Heart right ventricle (tissue), 16 donors: ENCODE results near the gene AARSD1. TPM values are rescaled to one million over a fixed set of nuclear protein-coding genes. Genes with fewer than 3 reads are reported as not detected.
A peak's percentile ranks its signal among the peaks of the same experiment; 100 is the strongest.

Experiments used
- ATAC-seq, 8 donors: fragments of 200-7000 bp; cut with Tn5 transposase; one replicate each; pipeline ENCODE4 v1.9.1; 2020; ENCODE audit warnings: mild to moderate bottlenecking in 8 of 8, moderate library complexity in 8 of 8, moderate number of reproducible peaks in 1 of 8
- DNase-seq, 2 donors: peaks; one replicate each; pipeline ENCODE4 v3.0.0-alpha.2; 2020
- H3K27ac ChIP-seq, 10 donors: fragments of 200-600 bp; sonication (generic) in 2 of 10; one replicate each; pipeline versions ENCODE4 v1.5.0 to v1.8.0; 2020 to 2022; ENCODE audit warnings: mild to moderate bottlenecking in 3 of 10
- H3K27me3 ChIP-seq, 7 donors: fragments of 200-600 bp; one replicate each; pipeline ENCODE4 v1.8.0; 2021 to 2022; ENCODE audit warnings: mild to moderate bottlenecking in 2 of 7
- H3K36me3 ChIP-seq, 9 donors: fragments of 200-600 bp; sonication (generic) in 1 of 9; one replicate each; pipeline versions ENCODE4 v1.5.0 to v1.8.0; 2020 to 2022; ENCODE audit warnings: mild to moderate bottlenecking in 2 of 9
- H3K4me1 ChIP-seq, 9 donors: fragments of 200-600 bp; sonication (generic) in 1 of 9; one replicate each; pipeline versions ENCODE4 v1.5.0 to v1.8.0; 2020 to 2022; ENCODE audit warnings: mild to moderate bottlenecking in 4 of 9
- H3K4me3 ChIP-seq, 10 donors: fragments of 200-600 bp; sonication (generic) in 2 of 10; one replicate each; pipeline versions ENCODE4 v1.5.0 to v1.8.0; 2020 to 2022; ENCODE audit warnings: mild to moderate bottlenecking in 7 of 10, moderate library complexity in 2 of 10
- H3K9me3 ChIP-seq, 11 donors: fragments of 200-600 bp in 10 of 11; sonication (generic) in 2 of 11; one replicate each; pipeline versions ENCODE4 v1.5.0 to v1.8.0; 2013 to 2022; ENCODE audit warnings: mild to moderate bottlenecking in 2 of 11, control low read depth in 1 of 11, moderate library complexity in 1 of 11
- WGBS, 2 donors: extraction: QIAGEN DNeasy Blood & Tissue Kit; methylation state at CpG; one replicate each; pipeline ENCODE4 v1.1.7; 2013; ENCODE audit warnings: inconsistent platforms in 1 of 2; 5-methylcytosine and 5-hydroxymethylcytosine counted together
- intact Hi-C, 10 donors: fragments of 100-400 bp; cut with DNase I; formaldehyde crosslinking; loops; one replicate each; pipeline versions ENCODE4 v1.11.1 to v1.14.2; 2022
- polyA plus RNA-seq, 2 donors: library from polyadenylated mRNA; stranded (reverse); fragments of 200-250 nt; gene quantifications; one replicate each; pipeline ENCODE4 v1.2.3, GENCODE V29; 2013
- total RNA-seq, 10 donors: library from RNA; stranded (reverse); fragmentation: NEBNext Ultra II Directional in 3 of 10; extraction: Animal tissue kit (Norgen Biotek cat#: 25700) in 3 of 10; gene quantifications; one replicate each; pipeline versions ENCODE4 v1.2.1 to v1.2.4, GENCODE V29; 2021 to 2023
- TF ChIP-seq, protein P1 (sequence below), 9 donors: fragments of 200-600 bp; sonication (generic) in 2 of 9; IDR thresholded peaks; one replicate each; pipeline versions ENCODE4 v1.5.0 to v1.8.0; 2021 to 2022; ENCODE audit warnings: antibody characterized with exemption in 9 of 9, mild to moderate bottlenecking in 5 of 9, moderate library complexity in 1 of 9
- donor health status: Arrhythmogenic right ventricular cardiomyopathy.
- donor health status: ischemic (EF 13 %, LVEDD 7.1; RV severe dilation, severe dysfunction).
- donor health status: healthy with polysubstance abuse.
- donor health status: DM: no; HTN: yes; CAD: no.
- donor health status: DM: no; HTN: no; CAD: no.
- donor health status: ischemic (EF 25% LVEDD 6.9; RV normal size, moderate dysfunction).
- donor health status: ischemic (EF 25% LVEDD 5.7; RV mildly dilated, moderate dysfunction).
- donor health status: healthy.
- donor health status: DM: yes; HTN: yes; CAD: no.
- donor health status: Ischemic cardiomyopathy.
- donor health status: ischemic (EF 35%, LVEDD 5.7; RV mildly dilated, moderate dysfunction).
- donor health status: nonischemic (EF 11% LVEDD 7.7; RV severe dilation, severe dysfunction).
- donor health status: DM: yes; HTN: yes; CAD: no.
- donor health status: PGD.
- donor health status: ischemic (EF 29% LVEDD 5.4; RV normal size, mild dysfunction).
- donor health status: nonischemic (EF 23%, LVEDD 6.1; RV moderate dilation, normal function).

AARSD1 gene
- total and polyA plus RNA-seq, 12 donors = 20.0 to 125 (median 29.4) TPM

DNA sequence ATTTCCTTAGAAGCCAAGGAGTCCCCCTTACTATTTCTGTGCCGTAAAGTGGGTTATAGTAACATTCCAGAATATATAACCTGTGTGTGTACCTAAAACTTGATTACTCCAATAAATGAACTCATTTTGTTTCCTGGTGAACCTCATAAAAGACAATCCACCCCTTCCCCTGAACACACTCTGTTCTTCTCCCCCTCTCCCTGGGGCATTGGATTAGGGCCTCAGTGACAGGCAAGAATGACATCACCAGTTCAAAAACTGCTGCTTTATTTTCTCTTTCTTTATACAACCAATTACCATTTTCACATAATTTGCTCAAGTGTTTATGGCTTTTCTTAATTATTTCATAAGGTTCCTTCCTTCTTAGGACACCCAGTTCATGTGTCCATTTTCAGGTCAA is 17.4 kb downstream of the AARSD1 start:
- Histone ChIP-seq H3K9me3 (no peaks in the 10 kb centered on the region), H3K36me3 (peaks cover 0 to 40% (median 22%) of the 10 kb centered on the region in 9 donors), H3K4me1 (peaks cover 0 to 7% (median 0%) of the 10 kb centered on the region in 9 donors), H3K27me3 (no peaks in the 10 kb centered on the region), H3K4me3 (no peak overlapping the region), H3K27ac (no peak overlapping the region)
- ATAC-seq (no peak), DNase-seq (no peak)
- TF ChIP-seq, protein P1, sequence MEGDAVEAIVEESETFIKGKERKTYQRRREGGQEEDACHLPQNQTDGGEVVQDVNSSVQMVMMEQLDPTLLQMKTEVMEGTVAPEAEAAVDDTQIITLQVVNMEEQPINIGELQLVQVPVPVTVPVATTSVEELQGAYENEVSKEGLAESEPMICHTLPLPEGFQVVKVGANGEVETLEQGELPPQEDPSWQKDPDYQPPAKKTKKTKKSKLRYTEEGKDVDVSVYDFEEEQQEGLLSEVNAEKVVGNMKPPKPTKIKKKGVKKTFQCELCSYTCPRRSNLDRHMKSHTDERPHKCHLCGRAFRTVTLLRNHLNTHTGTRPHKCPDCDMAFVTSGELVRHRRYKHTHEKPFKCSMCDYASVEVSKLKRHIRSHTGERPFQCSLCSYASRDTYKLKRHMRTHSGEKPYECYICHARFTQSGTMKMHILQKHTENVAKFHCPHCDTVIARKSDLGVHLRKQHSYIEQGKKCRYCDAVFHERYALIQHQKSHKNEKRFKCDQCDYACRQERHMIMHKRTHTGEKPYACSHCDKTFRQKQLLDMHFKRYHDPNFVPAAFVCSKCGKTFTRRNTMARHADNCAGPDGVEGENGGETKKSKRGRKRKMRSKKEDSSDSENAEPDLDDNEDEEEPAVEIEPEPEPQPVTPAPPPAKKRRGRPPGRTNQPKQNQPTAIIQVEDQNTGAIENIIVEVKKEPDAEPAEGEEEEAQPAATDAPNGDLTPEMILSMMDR (IDR thresholded peaks at IDR 0.05) = no peak
- WGBS, 2 donors = 88 to 100% methylated on average over 1 of the region's 1 CpG
- intact Hi-C loops = loop anchor here in 1 of 10 donors (10.0 kb wide), 1 partner anchor 232 kb away; no protein-coding TSS in a partner anchor

GRCh38 chr17:42944211-42944610 is 20.0 kb downstream of the AARSD1 start:
- no peak for DNase-seq
- intact Hi-C loops = loop anchor here in 1 of 10 donors (10.0 kb wide), 1 partner anchor 229 kb away; no protein-coding TSS in a partner anchor
- ATAC-seq = no peak
- no peaks in the 10 kb centered on the region for H3K9me3 ChIP-seq
- TF ChIP-seq, protein P1 (IDR thresholded peaks at IDR 0.05) = no peak
- H3K27me3 ChIP-seq = peaks cover 0 to 4% (median 0%) of the 10 kb centered on the region in 7 donors
- H3K4me3 ChIP-seq = no peak overlapping the region
- H3K27ac ChIP-seq = no peak overlapping the region
- 48 to 56% methylated on average over 3 of the region's 3 CpGs for WGBS, 2 donors
- peaks cover 0 to 14% (median 5%) of the 10 kb centered on the region in 9 donors for H3K36me3 ChIP-seq
- peaks cover 0 to 7% (median 0%) of the 10 kb centered on the region in 9 donors for H3K4me1 ChIP-seq

DNA sequence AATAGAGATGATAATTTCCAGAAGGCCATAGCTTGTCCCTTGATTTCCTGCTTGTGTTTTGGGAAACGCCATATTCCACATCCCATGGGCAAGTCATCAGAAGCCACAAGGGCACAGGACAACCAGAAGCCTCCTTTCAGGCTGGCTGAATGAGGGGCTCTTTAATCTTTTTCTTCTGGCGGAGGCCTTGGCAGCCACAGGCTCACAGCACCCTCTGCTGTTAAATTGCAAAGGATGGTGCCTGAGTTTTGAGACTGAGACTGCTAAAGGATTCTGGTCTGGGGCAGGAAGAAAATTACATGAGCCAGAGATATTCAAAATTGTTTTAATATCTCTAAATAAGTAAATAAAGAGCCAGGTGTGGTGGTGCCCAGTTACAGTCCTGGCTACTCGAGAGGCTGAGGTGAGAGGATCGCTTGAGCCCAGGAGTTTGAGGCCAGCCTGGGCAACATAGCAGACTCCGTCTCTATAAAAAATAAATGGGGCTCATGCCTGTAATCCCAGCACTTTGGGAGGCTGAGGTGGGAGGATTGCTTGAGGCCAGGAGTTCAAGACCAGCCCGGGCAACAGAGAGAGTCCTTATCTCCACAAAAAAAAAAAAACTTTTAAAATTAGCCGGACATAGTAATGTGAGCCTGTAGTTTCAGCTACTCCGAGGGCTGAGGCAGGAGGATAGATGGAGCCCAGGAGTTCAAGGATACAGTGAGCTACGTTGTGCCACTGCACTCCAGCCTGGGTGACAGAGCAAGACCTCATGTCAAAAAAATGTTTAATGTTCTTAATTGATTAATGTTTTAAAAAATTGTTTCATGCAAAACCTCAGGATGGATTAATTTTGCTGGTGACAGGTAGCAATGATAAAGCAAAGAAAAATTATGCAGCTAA is 26.3 kb downstream of the AARSD1 start:
- TF ChIP-seq, protein P1 (IDR thresholded peaks at IDR 0.05) = peak; percentile 41 to 80 (median 69)

DNA sequence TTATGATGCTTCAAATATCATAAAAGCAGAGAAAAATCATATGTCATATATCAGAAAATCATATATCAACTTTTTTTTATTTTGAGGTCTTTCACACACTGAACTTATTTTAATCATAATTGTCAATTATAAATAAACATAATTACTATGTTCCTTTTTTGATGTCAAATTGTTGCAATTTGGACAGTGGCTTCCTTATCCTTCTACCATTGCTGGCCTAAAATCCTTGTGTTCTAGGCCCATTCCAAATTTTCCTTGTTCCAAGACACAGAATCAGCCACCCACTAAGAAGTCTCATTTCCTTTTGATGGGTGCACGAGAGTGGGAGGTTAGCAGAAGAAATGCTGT is 34.8 kb downstream of the AARSD1 start:
- TF ChIP-seq, protein P1 (IDR thresholded peaks at IDR 0.05) = no peak
- intact Hi-C loops = loop anchor here in 7 of 10 donors (1.0 to 10.0 kb wide), 7 partner anchors 37 to 205 kb away; partner anchors contain the start of gene AOC2 (in 1 of the 7)
- Histone ChIP-seq H3K27ac (peak overlapping the region in 3 of 10 donors; percentile 38 to 78 (median 63)), H3K4me3 (no peak overlapping the region), H3K4me1 (peaks cover 4 to 27% (median 12%) of the 10 kb centered on the region in 9 donors), H3K27me3 (no peaks in the 10 kb centered on the region), H3K36me3 (no peaks in the 10 kb centered on the region), H3K9me3 (no peaks in the 10 kb centered on the region)
- 94 to 97% methylated on average over 1 of the region's 1 CpG for WGBS, 2 donors
- ATAC-seq (no peak), DNase-seq (no peak)

More for the DNA sequence above, 26.3 kb downstream of the AARSD1 start:
- intact Hi-C loops = loop anchor here in 9 of 10 donors (1.0 to 10.0 kb wide), 7 partner anchors 21 to 223 kb away; partner anchors contain the start of gene AOC2 (in 1 of the 9)
- ATAC-seq (peak; percentile 59 to 80 (median 76)), DNase-seq (peak in 1 of 2 donors; percentile 23)
- Histone ChIP-seq H3K27me3 (peaks cover 0 to 4% (median 0%) of the 10 kb centered on the region in 7 donors), H3K4me3 (no peak overlapping the region), H3K4me1 (peaks cover 0 to 3% (median 0%) of the 10 kb centered on the region in 9 donors), H3K36me3 (no peaks in the 10 kb centered on the region), H3K9me3 (no peaks in the 10 kb centered on the region), H3K27ac (no peak overlapping the region)
- WGBS, 2 donors = 34 to 36% methylated on average over 9 of the region's 9 CpGs
